ENCODE data around the gene WNT10A.

Gene WNT10A

DNA sequence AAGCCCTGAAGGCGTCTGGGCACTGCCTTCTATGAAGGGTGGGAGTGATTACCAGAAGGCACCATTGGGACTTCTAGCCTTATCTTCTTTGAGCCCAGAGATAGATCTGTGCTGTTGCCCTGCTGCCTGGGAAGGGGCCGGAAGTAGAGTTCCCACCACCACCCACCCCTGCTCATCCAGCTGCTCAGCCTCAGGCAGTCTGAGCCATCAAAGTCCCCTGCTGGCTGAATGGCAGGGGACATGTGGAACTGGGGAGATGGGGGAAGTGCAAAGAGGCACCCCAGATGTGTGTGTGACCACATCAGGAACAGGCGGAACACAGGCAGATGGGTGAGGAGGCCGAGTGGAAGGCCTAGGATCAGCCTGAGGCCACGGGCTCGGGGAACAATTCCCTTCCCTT is 3.3 kb upstream of the WNT10A start:
- no peak for DNase-seq (ENCODE audit: low spot score)

DNA sequence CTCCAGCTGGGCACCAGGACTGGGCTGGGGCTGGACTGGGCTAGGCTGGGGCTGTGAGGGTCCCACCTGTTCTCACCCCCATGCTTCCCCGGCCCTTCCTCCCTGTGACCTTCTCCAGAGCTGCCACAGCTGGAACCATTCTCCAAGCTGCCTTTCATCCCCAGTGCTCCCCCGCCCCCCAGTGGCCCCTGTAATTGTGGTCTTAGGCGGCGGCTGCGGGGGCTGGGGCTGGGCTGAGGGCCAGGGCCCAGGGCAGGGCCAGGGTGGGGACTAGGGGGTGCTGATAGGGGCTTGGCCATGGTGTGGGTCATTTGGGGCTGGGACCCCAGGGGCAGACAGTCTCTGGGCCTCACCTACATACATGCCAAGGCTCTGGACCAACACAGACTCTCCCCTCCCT is 2.8 kb upstream of the WNT10A start:
- DNase-seq (ENCODE audit: low spot score), result no peak

DNA sequence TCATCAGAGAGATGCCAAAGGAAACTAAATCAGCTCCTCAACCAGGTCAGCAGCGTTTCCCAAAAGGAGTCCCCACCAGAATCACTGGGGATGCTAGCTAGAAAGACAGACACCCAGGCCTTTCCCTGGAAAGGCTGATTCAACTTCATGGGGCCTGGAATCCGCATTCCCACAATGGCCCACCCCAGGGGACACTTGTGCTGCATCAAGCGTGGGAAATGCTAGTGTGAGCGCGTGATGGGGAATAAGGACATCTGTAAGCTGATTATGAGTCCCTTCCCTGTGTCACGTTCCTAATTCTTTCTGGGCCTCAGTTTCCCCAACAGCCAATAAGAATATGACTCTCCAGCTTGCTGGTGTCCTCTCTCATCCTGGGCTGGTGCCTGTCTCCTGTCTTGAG is 2.2 kb upstream of the WNT10A start:
- DNase-seq (ENCODE audit: low spot score), result no peak

DNA sequence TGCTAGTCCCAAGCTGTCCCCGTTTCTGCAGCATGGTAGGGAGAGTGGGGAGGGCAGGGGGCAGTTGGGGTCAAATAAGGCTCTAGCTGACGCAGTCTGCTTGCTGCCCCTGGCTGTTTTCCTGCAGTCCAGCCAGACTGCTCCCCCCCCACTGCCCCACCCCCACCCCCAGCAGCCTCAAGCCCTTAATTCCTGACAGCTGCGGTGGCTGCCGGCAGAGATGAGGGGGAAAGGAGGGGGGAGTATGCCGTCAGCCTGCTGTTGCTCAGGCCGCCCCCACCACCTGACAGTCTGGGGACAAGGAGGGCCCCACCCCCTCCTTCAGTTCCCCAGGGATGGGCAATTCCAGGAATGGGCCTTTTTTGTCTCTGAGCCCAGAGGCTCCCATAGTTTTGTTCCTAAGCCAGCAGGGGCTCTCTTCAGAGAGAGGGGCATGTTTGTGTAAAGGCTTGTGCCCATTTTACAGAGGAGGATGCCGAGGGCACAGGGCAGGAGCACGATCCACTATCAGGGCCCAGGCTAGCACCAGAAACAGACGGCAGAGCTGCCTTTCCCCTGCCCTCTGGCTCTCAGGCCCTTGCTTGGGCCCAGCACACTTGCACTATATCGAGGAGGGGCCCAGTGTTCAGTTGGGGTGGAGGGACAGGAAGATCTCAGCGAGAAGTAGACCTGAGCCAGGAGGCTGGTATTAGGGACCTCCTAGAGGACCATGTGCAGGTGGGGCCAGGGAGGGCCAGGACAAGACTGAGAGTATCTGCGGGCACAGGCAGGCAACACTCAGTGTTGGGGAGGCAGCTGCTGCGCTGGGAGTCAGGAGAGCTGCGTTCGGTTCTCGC is 1.5 kb upstream of the WNT10A start:
- no peak for DNase-seq (ENCODE audit: low spot score)

DNA sequence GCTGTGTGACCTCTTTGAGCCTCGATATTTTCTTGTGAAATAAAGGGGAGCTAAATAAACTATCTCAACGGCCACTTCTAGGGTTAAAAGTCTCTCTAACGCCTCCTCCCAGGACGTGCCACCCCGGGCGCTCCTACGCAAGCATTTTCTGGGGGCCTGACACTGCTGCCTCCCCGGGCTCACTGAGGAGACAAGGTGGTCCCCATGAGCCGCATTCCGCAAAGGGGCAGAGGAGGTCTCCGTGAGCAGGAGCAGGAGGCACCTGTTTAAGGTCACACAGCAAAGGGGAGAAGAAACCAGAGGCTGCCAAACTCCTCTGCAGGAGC is 913 bp upstream of the WNT10A start:
- no peak for DNase-seq (ENCODE audit: low spot score)

DNA sequence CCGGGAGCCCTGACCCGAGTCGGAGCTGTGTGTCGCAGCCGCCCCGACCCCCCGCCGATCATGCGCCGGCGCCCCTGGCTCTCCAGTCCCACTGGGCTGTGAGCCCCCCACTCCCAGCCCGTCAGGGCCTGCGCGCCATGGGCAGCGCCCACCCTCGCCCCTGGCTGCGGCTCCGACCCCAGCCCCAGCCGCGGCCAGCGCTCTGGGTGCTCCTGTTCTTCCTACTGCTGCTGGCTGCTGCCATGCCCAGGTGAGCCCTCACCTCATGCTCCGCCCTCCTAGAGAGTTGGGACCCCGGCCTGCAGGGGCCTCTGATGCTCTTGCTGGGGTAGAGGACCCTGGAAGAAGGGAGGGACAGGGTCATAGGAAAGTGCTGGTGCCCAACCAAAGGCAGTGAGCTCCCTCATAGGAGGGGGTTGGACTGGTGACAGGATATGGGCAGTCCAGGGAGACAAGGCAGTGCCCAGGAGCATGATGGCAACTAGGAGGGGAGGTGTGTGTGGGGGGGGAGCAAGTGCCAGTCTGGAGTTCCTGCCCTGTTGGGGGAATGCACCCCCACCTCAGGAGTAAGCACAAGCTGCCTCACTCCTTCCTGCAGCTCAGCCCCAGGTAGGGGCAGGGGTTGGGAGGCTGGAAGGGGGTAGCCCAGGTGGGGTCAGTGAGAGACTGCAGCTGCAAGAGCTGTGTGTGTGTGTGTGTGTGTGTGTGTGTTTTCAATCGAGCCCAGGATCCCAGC is 375 bp downstream of the WNT10A start:
- no peak for DNase-seq (ENCODE audit: low spot score)

DNA sequence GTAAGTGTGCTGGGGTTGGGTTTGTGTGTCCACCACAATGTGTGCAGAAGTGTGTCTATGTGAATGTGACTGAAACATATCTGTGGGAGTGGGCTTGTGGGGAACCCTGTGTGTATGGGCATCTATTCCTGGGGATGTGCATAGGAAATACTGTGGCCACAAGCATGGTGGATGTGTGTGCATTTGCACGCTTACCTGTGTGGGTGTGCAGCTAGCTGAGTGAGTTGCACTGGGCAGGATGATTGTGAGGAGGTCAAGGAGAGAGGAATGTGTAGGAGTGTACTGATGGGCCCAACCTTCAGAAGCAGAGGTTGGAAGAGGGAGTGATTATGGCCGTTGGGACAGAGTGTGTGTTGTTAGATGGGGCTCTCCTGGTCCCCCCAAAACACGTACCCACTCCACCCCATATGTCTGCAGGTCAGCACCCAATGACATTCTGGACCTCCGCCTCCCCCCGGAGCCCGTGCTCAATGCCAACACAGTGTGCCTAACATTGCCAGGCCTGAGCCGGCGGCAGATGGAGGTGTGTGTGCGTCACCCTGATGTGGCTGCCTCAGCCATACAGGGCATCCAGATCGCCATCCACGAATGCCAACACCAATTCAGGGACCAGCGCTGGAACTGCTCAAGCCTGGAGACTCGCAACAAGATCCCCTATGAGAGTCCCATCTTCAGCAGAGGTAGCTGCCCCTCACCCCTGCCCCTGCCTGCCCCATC is 1.2 kb downstream of the WNT10A start:
- DNase-seq (ENCODE audit: low spot score), result no peak

DNA sequence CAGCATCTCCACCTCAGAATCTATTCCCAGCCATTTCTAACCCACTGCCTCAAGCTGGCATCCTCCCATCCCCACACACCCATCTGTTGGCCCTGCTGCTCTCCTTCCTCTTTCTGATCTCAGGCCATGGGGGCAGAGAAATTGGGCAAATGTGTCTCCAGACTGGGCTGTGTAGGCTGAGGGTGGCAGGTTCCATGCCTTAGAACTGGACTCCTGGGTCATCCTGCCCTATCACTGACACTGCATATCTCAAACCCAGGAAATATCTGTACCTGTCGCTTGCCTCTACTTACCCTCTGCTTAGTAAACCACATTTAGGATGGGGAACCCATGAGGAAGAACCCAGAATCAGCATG is 1.8 kb downstream of the WNT10A start:
- DNase-seq (ENCODE audit: low spot score), result no peak

DNA sequence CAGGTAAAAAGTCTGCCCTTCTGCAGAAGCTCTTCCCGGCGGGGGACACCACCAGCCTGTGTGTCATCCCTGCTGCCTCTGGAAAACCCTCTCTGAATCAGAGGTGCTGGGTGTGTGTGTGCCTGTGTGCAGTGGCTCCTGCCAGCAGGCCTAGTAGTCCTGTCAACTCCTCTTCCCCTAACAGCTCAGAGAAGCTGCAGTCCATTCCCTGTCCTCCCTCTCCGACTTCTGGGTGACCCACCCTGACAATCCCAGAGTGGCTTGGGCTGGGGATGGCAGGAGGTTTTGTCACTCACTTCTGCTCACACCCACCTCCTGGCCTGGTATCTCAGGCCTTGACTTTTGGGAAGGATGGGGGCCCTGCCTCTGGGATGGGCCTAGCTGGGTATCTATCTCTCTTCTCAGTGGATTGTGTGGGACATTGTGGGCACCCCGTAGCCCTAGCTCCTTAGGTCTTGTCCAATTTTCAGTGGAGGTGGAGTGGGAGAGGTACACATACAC is 2.3 kb downstream of the WNT10A start:
- no peak for DNase-seq (ENCODE audit: low spot score)

DNA sequence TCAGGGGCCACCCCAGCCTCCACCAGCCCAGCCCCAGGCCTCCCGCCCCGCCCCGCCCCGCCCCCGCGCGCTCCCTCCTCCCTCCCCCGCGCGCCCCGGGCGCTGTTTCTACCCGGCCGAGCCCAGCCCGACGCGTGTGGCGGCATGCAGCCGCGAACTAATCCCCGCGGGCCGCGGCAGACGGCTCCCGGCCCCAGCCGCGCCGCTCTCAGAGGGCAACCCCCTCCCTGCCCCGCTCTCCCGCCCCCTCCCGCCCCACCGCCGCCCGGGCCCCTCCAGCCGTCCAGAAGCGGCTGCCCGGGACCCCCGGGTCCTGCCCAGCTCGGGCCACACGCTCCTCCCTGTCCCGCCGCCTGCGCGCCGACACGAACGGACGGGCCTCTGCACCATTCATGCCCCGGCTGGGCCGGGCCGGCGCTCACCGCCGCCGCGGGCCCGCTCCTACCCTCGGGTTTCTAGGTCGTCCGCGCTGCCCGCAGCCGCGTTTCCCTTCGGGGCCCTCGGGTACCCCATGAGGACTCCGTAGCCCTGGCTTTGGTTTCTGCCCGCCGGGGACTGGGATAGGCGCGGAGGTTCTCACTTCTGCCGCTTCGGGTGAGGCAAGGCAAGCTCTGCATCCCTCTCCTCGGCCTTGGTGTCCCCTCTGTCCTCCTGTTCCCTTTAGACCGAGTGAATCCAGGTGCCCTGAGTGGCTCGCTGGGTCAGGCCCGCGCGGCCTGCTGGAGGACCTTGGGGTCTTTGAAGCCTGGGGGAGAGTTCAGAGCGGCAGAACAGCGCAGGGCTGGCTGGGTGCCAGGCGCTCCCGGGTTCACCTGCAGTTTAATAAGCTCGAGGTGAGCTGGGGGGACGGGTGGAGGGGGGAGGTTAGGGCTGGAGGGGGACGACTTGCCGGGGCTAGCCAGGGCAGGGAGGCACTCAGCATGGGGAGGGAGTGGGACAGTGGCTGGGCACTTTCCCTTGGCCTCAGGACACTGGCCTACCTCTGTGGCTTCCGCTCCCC is 3.1 kb downstream of the WNT10A start:
- DNase-seq (ENCODE audit: low spot score), result peak; percentile 54

DNA sequence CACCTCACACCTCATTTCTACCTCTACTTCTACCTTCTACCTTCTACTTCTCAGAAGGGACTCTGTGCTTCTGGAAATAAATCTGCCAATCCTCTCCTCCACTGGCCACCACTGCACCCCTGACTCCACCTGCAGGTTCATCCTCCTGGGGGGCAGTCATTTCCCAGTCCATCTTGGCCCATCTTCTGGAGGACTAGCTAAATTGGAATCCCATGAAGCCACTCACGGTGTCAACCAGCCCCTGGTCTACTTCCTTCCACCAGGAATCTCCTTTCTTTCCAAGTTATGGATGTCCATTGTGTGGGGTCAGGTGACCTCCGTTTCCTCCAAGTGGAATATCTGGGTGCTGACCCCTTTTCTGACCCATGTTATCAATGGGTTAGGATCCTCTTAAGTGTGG is 3.9 kb downstream of the WNT10A start:
- no peak for DNase-seq (ENCODE audit: low spot score)

DNA sequence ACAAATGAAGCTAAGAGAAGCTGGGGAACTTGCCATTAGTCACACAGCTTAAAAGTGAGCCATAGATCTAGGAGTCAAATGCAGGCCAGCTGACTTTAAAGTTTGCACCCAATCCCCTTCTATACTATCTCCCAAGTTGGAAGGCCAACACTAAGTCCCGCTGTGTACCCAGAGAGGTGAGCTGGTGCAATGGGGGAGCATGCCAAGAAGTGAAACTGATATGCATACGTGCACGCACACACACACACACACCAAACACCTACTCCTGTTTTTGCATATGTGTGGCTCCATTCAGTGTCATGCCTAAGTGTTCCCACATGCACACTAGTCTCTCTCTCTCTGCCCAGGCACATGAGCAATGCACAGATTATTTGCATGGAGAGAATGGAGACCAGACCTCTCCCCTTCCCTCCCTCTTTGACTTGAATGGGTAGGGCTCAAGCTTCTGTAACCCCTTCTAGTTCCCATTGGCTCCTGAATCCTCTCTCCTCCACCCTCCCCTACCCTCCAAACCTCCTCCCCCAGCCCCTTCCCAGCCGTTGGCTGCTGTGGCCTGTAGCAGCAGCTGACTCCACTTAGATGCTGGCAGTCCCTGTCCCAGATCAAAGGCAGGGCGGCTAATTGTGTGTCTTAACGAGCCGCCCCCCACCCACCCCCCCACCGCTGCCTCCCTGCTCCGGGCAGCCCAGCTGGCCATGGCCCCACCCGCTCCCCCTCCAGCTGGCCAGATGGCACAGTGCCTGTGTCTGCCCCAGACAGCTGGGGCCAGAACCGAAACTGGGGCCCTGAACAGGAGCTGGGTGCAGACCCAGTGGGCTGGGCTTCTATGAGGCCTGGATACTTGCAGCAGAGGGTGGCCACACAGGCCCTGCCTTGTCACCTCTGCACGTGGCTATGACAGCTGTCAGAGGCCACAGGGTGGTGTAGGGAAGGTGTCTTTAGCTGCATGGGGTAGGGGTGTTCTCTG is 5.6 kb downstream of the WNT10A start:
- DNase-seq (ENCODE audit: low spot score), result no peak

DNA sequence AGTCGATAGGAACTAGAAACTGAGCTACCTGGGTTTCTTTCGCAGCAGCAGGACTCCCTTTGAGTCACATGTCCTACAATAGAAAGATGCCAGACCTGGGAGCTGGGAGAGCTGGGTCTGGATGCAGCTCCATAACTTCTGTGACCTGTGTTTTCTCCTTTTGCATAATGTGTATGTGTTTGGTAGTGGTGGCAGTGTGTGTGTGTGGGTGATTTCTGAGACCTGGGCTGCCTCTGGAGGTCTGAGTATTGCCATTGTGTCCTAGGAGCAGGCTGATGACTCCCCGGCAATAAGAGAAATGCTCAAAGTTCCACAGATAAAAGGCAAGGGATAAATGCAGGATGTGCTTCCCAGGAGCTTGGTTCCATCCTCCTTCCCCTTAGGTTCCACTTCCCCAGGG is 6.4 kb downstream of the WNT10A start:
- no peak for DNase-seq (ENCODE audit: low spot score)

DNA sequence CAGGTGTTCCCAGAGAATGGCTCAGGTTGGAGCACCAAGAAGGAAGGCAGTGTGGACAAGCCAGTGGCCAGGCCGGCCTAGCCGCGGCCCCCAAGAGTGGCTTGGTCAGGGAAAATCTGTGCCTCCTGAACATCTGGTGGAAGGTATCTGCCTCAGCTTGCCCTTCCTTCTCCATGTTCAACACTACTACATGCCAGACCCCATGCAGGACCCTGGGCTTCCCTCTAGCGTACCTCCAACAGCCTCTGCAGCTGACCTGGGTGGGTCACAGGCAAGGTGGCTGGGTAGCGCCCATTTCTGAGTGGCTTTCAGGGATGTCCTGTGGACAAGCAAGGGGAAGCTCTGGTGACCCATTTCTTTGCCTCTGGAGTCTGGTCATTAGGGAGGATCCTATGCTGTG is 7.7 kb downstream of the WNT10A start:
- DNase-seq (ENCODE audit: low spot score), result no peak

DNA sequence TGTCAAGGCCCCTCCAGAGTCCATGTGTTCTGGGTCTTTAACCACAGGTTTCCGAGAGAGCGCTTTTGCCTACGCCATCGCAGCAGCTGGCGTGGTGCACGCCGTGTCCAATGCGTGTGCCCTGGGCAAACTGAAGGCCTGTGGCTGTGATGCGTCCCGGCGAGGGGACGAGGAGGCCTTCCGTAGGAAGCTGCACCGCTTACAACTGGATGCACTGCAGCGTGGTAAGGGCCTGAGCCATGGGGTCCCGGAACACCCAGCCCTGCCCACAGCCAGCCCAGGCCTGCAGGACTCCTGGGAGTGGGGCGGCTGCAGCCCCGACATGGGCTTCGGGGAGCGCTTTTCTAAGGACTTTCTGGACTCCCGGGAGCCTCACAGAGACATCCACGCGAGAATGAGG is 9.3 kb downstream of the WNT10A start:
- no peak for DNase-seq (ENCODE audit: low spot score)

DNA sequence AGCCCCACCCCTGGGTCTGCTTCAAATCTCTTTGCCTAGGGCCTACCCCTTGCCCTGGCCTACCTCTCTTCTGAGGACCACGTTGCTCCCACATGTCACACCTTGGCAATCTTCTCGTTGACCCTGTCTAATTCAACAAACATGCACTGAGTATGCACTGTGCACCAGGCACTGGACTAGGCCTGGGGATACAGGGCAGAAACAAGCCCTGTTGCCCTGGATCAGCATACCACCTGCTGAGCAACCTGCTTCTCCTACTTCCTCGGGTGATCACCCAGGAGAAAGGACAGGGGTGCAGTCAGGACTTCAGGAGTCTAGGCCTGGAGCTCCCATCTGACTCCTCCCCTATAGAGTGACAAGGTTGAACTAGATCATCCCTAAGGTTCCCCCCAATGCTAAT is 9.7 kb downstream of the WNT10A start:
- DNase-seq (ENCODE audit: low spot score), result no peak

DNA sequence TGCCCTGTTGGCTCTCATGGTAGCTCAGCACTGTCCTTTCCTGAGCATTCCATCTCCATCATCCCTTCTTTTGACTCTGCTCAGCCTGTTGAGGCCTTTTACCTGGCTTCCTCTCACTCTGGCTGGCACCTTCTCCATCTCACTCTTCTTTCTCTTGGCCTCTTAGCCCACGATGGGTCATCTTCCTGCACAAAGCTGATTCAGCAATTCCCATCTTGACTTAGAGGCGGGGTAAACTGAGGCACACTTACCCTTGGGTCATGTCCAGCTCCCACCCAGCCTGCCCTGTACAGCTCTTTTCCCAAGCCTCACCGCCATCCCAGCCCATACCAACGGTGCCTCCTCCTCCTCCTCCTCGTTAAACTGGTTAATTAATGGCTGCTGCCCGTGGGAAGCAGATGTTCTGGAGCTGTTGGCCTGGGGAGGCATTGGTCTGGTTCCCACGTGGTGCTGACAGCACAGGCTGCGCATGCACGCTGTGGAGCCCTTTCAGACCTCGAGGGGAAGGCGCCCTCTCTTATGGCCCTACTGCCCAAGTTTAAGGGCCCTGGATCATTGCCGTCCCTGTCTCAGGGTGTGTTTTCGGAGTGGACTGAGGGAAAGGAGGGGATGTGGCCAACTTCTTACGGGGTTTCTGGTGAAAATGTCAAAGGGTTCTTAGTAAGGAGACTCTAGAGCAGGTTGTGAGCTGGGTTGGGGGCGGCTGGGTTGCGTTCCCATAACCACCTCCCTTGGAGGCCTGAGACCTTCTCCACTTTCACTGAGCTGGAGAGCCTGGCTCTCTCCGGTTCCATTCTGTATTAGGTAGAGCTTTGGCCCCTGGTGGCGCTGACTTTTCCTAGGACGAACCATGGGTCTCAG is 10.9 kb downstream of the WNT10A start:
- DNase-seq (ENCODE audit: low spot score), result no peak

DNA sequence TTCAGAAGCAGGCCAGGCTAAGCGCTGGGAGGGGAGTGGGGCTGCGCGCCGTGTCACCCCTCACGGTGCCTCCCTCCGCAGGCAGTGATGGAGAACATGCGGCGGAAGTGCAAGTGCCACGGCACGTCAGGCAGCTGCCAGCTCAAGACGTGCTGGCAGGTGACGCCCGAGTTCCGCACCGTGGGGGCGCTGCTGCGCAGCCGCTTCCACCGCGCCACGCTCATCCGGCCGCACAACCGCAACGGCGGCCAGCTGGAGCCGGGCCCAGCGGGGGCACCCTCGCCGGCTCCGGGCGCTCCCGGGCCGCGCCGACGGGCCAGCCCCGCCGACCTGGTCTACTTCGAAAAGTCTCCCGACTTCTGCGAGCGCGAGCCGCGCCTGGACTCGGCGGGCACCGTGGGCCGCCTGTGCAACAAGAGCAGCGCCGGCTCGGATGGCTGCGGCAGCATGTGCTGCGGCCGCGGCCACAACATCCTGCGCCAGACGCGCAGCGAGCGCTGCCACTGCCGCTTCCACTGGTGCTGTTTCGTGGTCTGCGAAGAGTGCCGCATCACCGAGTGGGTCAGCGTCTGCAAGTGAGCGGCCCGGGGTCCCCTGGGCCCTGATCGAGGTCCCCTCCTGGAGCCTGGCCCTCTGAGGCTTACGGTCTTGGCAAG is 12.2 kb downstream of the WNT10A start:
- peak; percentile 67 for DNase-seq (ENCODE audit: low spot score)

All from hepatic stellate cell (primary cell).